Measurements from ENCODE around the gene PIMREG.

- TF ChIP-seq CTCF (IDR thresholded peaks at IDR 0.05) (no peak), POLR2AphosphoS5 (IDR thresholded peaks at IDR 0.05) (no peak), POLR2A (IDR thresholded peaks at IDR 0.05) (no peak), EP300 (IDR thresholded peaks at IDR 0.05) (no peak)
These were observed 12.1 kb downstream of the PIMREG start for GRCh38 chr17:6456321-6456720.

Measured in suprapubic skin (tissue), 4 donors.